ENCODE data around the gene PPP2R2C.
A peak's percentile ranks its signal among the peaks of the same experiment; 100 is the strongest.

The PPP2R2C gene

DNA sequence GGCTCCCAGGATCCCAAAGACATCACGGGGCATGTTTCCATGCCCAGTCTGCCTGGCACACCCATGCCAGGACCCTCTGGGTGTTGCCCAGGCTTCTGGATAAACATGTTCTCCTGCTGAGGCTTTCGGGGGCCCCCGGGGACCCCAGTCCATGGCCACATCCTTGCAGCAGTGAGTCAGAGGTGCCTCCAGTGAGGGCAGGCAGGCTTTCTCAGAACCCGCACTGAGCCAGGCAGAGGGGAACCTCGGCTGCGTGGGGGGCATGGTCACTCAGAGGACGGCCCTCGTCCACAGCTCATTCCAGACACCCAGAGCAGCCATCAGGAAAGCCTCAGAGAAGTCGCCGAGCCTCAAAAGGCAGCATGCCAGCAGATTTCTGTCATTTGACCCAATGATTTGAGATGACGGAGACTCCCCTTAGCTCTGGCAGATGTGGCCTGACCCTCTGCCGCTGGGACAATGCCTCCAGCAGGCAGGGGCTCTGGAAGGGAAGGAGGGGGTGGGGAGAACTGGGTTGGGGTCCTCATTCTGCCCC is 54.8 kb downstream of the PPP2R2C start:
- in situ Hi-C loops (cut with HindIII; ENCODE audit: low pct_ligation_motif_present, low pct_unique_long_range_greater_than_20kb, low sequenced_read_pairs) = no loop called here
- DNase-seq = no peak

DNA sequence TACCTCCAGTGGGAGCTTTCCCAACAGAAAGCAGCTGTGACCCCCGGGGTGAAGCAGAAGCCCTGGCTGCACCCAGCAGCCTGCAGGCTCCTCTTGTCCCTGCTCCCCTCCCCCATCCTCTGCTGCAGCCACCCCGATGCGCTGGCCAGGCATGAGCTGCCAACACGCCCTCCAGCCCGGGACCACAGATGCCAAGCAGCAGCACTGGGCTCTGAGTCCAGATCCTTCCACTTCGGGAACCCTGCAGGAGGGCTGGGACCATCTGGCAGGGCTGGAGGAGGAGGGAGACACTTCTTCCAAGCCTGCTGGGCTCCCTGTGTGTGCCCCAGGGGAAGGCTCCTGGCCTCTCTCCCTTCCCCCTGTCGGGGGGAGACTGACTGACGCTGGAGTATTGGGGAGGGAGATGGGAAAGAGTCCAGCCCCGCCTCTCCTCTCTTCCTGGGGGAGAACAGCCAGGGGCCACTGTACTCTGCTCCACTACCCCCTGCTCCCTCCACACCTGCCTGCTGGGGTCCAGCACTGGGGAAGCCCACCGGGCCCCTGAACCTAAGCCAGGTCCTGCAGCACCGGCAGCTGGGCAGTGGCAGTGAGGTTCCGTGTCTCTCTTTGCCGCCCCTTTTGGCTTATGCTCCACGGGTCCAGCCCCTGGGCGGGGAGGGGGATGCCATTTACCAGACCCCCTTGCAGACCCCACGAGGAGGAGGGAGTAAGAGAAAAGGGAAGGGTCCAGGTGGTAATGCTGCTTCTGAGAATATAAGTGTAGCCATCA is 55.7 kb downstream of the PPP2R2C start:
- no peak for DNase-seq
- in situ Hi-C loops (cut with HindIII; ENCODE audit: low pct_ligation_motif_present, low pct_unique_long_range_greater_than_20kb, low sequenced_read_pairs) = no loop called here

DNA sequence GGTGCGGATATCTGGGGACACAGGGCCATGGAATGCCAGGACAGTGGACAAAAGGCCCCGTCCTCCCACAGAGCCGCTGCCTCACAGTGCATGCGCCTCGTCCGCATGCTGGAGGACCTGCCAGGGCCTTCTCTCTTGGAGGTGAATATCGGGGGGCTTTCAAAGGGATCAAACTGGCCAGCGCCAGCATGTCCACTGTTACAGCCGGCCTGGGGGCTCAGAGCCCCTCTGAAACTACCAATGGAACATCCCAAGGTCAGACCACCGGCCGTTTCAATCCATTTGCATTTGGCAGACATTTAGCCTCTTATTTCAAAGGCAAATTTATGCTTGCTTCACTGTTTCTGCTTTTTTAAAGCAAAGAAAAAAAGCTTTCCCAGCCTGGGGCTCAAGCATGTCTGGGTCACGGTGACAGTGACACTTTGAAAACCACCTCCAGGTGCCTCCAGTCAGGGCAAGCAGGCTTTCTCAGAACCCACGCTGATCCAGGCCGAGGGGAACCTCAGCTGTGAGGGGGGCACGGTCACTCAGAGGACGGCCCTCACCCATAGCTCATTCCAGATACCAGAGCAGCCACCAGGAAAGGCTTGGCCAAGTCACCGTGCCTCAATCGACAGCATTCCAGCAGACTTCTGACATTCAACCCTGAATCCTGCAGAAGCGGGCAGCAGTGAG is 57.2 kb downstream of the PPP2R2C start:
- in situ Hi-C loops (cut with HindIII; ENCODE audit: low pct_ligation_motif_present, low pct_unique_long_range_greater_than_20kb, low sequenced_read_pairs) = no loop called here
- no peak for DNase-seq

DNA sequence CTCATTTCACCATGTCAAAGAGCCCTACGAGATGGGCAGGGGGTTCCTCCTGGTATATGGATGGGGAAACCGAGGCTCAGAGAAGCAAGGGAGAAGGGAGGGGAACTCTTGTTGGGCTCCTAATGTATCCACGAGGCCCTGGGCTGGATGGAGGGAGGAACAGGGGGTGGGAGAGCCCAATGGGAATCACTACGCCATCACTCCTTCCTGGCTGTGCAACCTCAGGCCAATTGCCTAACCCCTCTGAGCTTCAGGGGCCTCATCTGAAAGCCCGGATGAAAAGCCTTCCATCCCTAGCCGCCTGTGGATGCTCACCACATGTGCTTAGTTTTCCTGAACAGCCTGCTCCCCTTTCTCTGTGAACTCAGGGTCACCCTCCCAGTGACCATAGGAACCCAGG is 57.8 kb downstream of the PPP2R2C start:
- DNase-seq = no peak
- in situ Hi-C loops (cut with HindIII; ENCODE audit: low pct_ligation_motif_present, low pct_unique_long_range_greater_than_20kb, low sequenced_read_pairs) = no loop called here

- in situ Hi-C loops (cut with HindIII; ENCODE audit: low pct_ligation_motif_present, low pct_unique_long_range_greater_than_20kb, low sequenced_read_pairs) = no loop called here
- DNase-seq = no peak
Measured at GRCh38 chr4:6410664-6411063, 61.8 kb downstream of the PPP2R2C start.

DNA sequence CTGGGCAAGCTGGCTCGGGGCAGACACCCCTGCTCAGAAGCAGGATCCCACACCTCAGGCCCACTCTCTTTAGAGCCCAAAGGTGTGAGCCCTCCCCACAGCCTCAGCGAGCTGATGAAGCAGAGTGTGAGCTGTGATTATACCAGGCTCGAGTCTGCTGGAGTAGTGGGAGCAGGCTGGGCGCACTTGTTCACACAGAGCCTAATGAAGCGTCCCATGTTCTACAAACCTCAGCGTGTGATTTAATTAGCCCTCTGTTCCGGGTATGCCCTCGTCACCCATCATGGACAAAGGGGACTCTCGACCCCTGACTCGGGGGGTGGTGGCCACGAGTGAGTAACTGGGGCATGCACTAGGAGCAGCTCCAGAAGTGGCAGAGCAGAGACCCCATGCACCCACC is 62.3 kb downstream of the PPP2R2C start:
- in situ Hi-C loops (cut with HindIII; ENCODE audit: low pct_ligation_motif_present, low pct_unique_long_range_greater_than_20kb, low sequenced_read_pairs) = no loop called here
- DNase-seq = no peak

DNA sequence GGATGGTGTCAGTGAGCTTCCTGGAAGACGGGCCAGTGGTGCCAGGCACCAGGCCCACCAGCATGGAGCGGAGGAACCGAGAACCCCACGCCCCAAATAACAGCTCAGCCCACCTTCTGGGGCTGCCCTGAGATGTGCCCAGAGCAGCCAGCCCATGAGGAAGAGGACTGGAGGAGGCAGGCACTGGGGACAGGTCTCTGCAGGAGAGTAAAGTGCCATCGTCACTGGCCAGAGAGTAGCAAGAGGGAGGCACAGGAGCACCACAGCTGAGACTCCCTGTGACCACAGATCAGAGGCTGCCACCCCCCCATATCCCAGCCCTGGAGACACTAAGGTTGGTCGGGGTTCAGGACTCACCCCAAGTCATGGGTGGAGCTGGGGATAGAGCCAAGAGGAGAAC is 63.0 kb downstream of the PPP2R2C start:
- no peak for DNase-seq
- in situ Hi-C loops (cut with HindIII; ENCODE audit: low pct_ligation_motif_present, low pct_unique_long_range_greater_than_20kb, low sequenced_read_pairs) = no loop called here

- peak; percentile 3 for DNase-seq
- in situ Hi-C loops (cut with HindIII; ENCODE audit: low pct_ligation_motif_present, low pct_unique_long_range_greater_than_20kb, low sequenced_read_pairs) = no loop called here
Measured at GRCh38 chr4:6408263-6408662, 64.2 kb downstream of the PPP2R2C start.

- no peak for DNase-seq
- in situ Hi-C loops (cut with HindIII; ENCODE audit: low pct_ligation_motif_present, low pct_unique_long_range_greater_than_20kb, low sequenced_read_pairs) = no loop called here
Measured at GRCh38 chr4:6405397-6405706, 67.1 kb downstream of the PPP2R2C start.

DNA sequence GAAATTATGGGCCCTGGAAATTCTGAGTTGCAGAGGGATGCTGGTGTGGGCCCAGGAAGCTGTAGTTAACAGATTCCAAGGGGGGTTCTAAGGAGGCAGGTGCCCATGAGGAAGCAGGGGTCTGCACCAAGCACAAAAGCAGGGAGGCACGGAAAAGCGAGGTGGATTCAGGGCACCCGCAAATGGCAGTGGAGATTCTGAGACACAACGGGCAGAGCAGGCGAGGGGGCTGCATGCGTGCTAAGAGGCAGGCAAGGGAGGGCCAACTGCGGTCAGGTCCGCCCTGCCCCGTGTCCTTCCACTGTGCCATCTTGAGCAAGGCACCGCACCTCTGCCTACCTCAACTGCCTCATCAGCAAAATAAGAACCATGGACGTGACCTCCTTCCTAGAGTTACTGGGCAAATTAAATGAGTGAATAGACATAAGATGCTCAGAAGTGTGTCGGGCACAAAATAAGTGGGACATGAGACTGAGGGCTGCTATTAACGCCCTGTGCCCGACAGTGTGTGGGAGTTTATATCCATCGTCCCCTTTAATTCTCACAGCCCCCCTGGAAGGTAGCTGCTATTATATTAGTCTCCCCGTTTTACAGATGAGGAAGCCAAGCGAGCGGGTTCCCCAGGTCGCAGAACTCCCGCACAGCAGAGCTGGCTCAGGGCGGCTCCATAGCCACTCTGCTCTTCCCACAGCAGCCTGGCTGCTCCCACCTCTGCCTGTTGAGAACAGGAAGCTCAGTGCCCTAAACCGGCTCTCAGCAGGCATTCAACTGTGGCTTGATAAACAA is 67.6 kb downstream of the PPP2R2C start:
- in situ Hi-C loops (cut with HindIII; ENCODE audit: low pct_ligation_motif_present, low pct_unique_long_range_greater_than_20kb, low sequenced_read_pairs) = no loop called here
- no peak for DNase-seq

- in situ Hi-C loops (cut with HindIII; ENCODE audit: low pct_ligation_motif_present, low pct_unique_long_range_greater_than_20kb, low sequenced_read_pairs) = no loop called here
- DNase-seq = no peak
Measured at GRCh38 chr4:6403400-6403685, 69.1 kb downstream of the PPP2R2C start.

- in situ Hi-C loops (cut with HindIII; ENCODE audit: low pct_ligation_motif_present, low pct_unique_long_range_greater_than_20kb, low sequenced_read_pairs) = no loop called here
- DNase-seq = no peak
Measured at GRCh38 chr4:6402566-6403399, 69.6 kb downstream of the PPP2R2C start.

DNA sequence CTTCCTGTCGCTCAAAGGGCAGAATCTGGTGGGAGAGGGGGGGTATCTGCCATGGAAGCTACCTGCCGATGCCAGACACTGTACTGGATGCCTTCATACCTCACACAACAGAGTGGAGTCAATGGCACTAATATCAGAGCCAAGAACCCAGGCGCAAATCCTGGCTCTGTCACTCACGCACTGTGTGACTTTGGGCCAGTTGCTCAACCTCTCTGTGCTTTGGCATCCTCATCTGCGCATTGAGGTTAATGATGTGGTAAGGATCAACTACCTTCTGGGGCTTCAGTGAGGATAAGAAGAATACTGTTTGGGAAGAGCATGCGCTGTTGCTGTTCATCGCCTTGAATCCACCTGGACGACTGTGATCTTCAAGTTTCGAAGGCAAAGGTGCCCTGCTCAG is 70.6 kb downstream of the PPP2R2C start:
- no peak for DNase-seq
- in situ Hi-C loops (cut with HindIII; ENCODE audit: low pct_ligation_motif_present, low pct_unique_long_range_greater_than_20kb, low sequenced_read_pairs) = no loop called here

- in situ Hi-C loops (cut with HindIII; ENCODE audit: low pct_ligation_motif_present, low pct_unique_long_range_greater_than_20kb, low sequenced_read_pairs) = no loop called here
- DNase-seq = no peak
Measured at GRCh38 chr4:6396696-6397236, 75.6 kb downstream of the PPP2R2C start.

DNA sequence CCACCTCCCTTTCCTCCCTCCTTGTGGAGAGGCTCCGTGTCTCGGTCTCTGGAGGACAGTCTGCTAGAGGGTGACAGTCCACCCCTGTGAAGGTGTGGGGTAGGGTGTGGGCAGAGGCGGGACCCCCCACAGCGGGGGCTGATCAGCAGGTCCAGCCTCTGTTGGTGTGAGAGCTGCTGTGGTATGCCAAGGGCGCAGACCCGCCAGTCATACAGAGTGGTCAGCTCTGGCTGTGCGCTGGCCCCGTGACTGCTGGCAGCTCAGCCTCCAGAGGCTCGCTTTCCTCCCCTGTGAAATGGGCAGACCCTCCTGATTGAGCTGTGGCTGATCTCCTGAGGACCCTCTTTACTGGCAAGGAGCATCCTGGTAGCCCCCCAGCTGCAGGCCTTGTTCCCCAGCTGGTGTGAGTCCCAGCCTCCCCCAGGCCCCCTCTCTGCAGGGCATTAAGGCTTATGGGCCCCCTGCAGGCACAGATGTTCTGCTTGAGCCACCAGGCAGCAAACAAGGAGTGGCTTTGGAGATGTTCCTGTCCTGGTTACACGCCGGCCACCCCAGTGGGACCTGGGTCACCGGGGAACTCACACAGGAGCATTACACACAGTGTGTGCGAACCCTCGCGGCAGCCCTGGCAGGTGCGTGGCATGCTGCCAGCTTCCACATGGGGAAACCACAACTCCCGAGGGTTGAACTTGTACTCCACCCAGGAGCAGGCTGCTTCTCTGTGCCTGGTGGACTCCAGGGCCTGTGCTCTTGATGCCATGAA is 76.8 kb downstream of the PPP2R2C start:
- DNase-seq = no peak
- in situ Hi-C loops (cut with HindIII; ENCODE audit: low pct_ligation_motif_present, low pct_unique_long_range_greater_than_20kb, low sequenced_read_pairs) = no loop called here

DNA sequence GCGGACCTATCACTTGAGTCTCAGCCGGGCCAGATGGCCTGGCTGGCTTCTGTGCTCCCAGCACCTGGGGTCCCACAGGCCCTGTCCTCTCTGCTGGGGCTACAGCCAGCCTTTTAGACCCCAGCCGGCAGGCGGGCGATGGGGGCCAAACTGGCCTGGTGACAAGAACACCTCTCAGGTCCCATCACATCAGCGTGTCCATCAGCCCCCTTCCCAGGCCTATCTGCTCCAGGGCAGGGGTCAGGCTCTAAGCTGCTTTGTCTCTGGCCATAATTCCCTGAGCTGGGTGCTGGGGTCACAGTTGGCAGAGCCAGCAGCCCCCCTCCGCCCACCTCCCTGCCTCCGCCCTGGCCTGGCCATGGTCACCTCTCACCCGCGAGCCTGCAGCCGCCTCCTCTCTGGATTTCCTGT is 77.7 kb downstream of the PPP2R2C start:
- no peak for DNase-seq
- in situ Hi-C loops (cut with HindIII; ENCODE audit: low pct_ligation_motif_present, low pct_unique_long_range_greater_than_20kb, low sequenced_read_pairs) = no loop called here

- in situ Hi-C loops (cut with HindIII; ENCODE audit: low pct_ligation_motif_present, low pct_unique_long_range_greater_than_20kb, low sequenced_read_pairs) = no loop called here
- no peak for DNase-seq
Measured at GRCh38 chr4:6393544-6394475, 78.6 kb downstream of the PPP2R2C start.

Measured in ACHN (cell line).